GM12892 (cell line): ENCODE results near the gene TICRR.

Source experiments
- POLR2A ChIP-seq: IDR thresholded peaks from 2 replicates; pipeline ENCODE4 v1.6.1; 2011; ENCODE audit warnings: low read depth, low read length, control low read depth
- POLR2AphosphoS5 ChIP-seq: IDR thresholded peaks from 2 replicates; pipeline ENCODE4 v1.6.1; 2011; ENCODE audit warnings: low read depth, low read length, control low read depth
- TAF1 ChIP-seq: IDR thresholded peaks from 2 replicates; pipeline ENCODE4 v1.6.1; 2011; ENCODE audit warnings: low read depth, mild to moderate bottlenecking, control low read depth, low read length, borderline replicate concordance

DNA sequence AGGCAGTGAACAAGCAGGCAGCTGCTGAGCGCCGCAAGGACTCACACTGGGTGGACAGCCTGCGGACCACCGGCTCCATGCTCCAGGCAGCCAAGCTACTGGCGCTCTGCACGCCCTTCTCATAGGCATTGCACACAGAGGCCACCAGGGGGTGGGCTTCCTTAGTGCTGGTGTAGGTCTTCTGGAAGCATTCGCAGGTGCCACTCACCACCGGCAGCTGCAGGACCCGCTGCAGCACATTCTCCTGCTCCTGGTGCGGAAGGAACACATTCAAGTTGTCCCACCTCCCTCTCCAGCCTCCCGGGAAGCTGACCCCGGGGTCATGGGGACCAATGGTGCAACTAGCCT is 97.9 kb downstream of the TICRR start:
- TF ChIP-seq POLR2A (no peak), TAF1 (no peak), POLR2AphosphoS5 (no peak)
